ENCODE measurements around the gene ZNRD2.

Gene ZNRD2

GRCh38 chr11:65554057-65554818 is 16.0 kb upstream of the ZNRD2 start:
- DNase-seq (ENCODE audit: low read depth) = no peak
- TF ChIP-seq, protein P1, sequence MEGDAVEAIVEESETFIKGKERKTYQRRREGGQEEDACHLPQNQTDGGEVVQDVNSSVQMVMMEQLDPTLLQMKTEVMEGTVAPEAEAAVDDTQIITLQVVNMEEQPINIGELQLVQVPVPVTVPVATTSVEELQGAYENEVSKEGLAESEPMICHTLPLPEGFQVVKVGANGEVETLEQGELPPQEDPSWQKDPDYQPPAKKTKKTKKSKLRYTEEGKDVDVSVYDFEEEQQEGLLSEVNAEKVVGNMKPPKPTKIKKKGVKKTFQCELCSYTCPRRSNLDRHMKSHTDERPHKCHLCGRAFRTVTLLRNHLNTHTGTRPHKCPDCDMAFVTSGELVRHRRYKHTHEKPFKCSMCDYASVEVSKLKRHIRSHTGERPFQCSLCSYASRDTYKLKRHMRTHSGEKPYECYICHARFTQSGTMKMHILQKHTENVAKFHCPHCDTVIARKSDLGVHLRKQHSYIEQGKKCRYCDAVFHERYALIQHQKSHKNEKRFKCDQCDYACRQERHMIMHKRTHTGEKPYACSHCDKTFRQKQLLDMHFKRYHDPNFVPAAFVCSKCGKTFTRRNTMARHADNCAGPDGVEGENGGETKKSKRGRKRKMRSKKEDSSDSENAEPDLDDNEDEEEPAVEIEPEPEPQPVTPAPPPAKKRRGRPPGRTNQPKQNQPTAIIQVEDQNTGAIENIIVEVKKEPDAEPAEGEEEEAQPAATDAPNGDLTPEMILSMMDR (conservative IDR thresholded peaks at IDR 0.05; ENCODE audit: control insufficient read depth, insufficient read depth, low read depth, low read length) = no peak
- H3K4me3 ChIP-seq (ENCODE audit: control insufficient read depth, low read depth, low read length) = no peak overlapping the region

- DNase-seq (ENCODE audit: low read depth) = no peak
- no peak overlapping the region for H3K4me3 ChIP-seq (ENCODE audit: control insufficient read depth, low read depth, low read length)
- TF ChIP-seq, protein P1 (conservative IDR thresholded peaks at IDR 0.05; ENCODE audit: control insufficient read depth, insufficient read depth, low read depth, low read length) = no peak
These were observed 15.3 kb upstream of the ZNRD2 start for GRCh38 chr11:65554842-65555430.

DNA sequence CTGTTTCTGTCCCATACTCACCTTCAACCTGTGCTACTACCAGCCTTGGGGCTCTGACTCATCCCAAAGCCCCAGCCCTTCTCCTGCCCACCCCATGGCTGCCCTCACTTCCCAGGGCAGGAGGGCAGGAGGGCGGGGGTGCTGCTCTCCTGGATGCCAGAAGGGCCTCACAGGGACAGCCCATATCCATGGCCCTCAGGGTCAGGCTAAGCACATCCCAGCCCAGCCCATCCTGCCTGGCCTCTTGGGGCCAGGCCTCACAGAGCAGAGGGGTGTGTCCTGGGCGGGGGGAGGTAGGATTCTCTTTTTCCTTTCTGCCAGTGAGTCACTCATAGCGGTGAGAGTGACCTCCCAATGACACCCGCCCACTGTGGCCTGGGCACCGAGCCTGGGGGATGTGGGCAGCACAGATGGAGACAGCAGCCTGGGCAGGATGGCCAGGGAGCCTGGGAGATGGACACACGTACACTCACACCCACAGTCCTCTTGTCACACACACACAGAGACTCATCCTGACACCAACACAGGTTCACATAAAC is 14.5 kb upstream of the ZNRD2 start:
- no peak overlapping the region for H3K4me3 ChIP-seq (ENCODE audit: control insufficient read depth, low read depth, low read length)
- DNase-seq (ENCODE audit: low read depth) = peak; percentile 93
- TF ChIP-seq, protein P1 (conservative IDR thresholded peaks at IDR 0.05; ENCODE audit: control insufficient read depth, insufficient read depth, low read depth, low read length) = no peak

DNA sequence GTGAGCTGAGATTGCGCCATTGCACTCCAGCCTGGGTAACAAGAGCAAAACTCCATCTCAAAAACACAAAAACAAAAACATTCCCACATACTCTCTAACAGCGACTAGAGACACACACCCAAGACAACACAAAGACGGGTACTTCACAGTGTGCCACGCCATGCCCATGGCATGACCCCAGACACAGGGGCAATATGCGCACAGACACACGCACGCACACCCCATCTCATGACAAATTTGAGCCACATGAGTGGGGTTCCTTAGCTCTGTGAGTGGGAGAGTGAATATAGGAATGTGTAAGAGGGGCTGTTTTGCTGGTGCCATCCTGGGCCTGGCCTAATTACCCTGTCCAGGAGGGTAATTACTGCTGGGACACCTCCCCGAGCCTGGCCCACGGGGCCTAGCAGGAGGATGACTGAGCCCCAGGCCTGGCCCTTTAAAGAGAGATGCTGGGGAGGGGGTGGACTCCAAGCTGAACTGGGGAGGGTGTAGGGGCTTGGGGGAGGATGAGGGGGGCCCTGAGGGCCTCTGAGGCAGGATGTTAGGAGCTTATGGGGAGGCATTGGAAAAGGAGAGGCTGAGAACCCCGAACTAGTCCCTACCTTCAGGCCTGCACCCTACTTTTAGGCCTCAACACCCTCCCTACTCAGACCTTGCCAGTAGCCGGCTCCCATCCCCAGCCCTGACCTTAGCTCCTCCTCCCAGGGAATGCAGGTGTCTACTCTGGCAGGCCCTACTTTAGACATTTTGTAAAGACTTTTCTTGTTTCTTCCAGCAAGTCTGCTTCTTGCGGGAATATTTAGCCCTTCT is 13.6 kb upstream of the ZNRD2 start:
- TF ChIP-seq, protein P1 (conservative IDR thresholded peaks at IDR 0.05; ENCODE audit: control insufficient read depth, insufficient read depth, low read depth, low read length) = no peak
- no peak for DNase-seq (ENCODE audit: low read depth)
- H3K4me3 ChIP-seq (ENCODE audit: control insufficient read depth, low read depth, low read length) = peak overlapping the region; percentile 54

DNA sequence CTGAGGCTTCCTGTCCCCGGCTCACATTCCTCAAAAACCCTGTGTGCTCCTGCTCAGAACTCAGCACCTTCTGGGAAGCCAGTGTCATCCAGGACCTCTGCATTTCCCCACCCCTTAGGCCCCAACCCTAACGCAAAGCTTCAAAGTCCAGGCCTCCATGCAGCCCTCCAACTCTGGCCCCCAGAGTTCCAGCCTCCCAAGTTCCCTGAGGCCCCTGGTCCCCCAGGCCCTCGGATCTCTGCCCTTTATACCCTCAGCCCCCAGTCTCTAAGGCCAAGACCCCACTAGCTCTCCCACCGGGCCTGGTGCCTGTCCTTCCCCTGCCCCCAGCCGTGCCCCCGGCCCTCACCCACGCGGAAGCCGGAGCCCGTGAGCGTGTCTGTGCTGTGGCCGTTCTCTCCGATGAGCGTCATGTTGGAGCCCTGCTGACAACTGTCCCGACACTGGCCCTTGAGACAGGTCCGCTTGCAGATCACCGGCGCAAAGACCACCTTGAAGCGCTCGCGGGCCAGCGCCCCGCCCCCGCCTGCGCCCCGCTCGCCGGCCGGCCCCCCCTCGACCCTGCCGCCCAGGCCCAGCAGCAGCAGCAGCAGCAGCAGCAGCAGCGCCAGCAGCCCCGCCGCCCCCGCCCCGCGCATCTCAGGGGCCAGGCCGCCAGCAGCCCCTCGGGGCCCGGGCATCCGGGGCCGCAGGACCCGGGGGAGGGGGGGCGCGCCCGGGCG is 12.8 kb upstream of the ZNRD2 start:
- no peak for DNase-seq (ENCODE audit: low read depth)
- TF ChIP-seq, protein P1 (conservative IDR thresholded peaks at IDR 0.05; ENCODE audit: control insufficient read depth, insufficient read depth, low read depth, low read length) = no peak
- H3K4me3 ChIP-seq (ENCODE audit: control insufficient read depth, low read depth, low read length) = peak overlapping the region; percentile 54

Measured in fibroblast of mammary gland (primary cell).